GM12801 (cell line): ENCODE data around the gene HORMAD2.

Experiments
- TF ChIP-seq, protein P1 (sequence below): IDR thresholded peaks from one replicate; pipeline ENCODE4 v1.5.1; 2011; ENCODE audit warnings: control low read depth; ENCODE audit not compliant: insufficient read length; ENCODE audit errors: extremely low read depth

Gene HORMAD2

DNA sequence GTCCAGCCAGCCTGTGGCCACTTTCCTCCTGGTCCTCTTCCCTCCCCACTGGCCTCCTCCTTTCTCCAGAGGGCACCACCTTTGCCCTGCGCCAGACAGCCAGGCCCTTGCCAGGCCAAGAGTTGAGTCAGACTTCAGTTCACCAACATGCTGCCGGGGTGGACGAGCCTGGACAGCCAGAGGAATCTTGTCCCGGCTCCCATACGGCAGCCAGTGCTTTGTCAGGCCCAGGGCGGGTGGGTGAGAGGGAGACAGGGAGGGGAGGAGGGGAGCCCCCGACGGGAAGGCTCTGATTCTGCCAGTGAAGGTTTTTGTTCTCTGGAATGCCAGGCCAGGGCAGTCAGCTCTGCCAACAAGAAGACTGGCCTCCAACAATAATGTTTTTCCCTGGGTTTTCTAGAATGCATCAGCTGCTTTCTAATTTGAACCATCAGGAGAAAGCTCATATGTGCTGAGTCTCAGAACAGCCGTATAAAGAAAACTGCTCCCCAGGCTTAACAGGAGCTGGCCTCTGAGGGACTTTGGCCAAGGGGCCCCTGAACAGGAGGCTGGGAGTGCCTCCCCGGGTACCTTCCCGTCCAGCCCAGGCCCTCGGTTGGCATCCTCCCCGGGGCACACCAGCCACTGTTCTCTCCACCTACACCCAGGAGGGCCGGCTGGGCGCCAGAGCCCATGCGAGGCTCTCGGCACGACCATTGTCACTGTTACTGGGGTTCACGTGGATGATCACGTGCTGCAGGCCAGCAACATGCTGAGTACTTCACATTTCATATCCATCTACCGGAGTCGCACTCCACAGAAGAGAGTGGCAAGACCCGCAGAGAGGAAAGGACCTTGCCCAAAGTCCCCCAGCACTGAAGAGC is 137.7 kb downstream of the HORMAD2 start:
- TF ChIP-seq, protein P1, sequence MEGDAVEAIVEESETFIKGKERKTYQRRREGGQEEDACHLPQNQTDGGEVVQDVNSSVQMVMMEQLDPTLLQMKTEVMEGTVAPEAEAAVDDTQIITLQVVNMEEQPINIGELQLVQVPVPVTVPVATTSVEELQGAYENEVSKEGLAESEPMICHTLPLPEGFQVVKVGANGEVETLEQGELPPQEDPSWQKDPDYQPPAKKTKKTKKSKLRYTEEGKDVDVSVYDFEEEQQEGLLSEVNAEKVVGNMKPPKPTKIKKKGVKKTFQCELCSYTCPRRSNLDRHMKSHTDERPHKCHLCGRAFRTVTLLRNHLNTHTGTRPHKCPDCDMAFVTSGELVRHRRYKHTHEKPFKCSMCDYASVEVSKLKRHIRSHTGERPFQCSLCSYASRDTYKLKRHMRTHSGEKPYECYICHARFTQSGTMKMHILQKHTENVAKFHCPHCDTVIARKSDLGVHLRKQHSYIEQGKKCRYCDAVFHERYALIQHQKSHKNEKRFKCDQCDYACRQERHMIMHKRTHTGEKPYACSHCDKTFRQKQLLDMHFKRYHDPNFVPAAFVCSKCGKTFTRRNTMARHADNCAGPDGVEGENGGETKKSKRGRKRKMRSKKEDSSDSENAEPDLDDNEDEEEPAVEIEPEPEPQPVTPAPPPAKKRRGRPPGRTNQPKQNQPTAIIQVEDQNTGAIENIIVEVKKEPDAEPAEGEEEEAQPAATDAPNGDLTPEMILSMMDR = no peak

DNA sequence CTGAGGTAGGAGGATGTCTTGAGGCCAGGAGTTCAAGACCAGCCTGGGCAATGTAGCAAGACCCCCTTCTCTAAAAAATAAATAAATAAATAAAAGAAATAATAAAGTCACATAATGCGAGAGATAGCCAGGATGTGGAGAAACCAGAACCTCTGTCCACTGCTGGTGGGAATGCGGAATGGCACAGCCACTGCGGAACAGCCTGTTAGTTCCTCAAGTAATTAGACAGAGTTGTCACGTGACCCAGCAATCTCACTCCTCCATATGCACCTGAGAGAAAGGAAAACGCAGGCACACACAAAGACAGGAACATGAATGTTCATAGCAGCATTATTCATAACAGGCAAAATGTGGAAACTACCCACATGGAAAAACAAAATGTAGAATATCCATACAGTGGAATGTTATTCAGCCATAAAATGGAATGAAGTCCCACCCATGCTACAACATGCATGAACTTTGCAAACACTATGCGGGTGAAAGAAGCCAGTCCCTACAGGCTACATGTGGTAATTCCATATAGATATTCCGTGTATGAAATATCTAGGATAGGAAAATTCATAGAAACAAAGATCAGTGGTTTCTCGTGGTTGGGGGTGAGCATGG is 138.9 kb downstream of the HORMAD2 start:
- TF ChIP-seq, protein P1 = no peak

DNA sequence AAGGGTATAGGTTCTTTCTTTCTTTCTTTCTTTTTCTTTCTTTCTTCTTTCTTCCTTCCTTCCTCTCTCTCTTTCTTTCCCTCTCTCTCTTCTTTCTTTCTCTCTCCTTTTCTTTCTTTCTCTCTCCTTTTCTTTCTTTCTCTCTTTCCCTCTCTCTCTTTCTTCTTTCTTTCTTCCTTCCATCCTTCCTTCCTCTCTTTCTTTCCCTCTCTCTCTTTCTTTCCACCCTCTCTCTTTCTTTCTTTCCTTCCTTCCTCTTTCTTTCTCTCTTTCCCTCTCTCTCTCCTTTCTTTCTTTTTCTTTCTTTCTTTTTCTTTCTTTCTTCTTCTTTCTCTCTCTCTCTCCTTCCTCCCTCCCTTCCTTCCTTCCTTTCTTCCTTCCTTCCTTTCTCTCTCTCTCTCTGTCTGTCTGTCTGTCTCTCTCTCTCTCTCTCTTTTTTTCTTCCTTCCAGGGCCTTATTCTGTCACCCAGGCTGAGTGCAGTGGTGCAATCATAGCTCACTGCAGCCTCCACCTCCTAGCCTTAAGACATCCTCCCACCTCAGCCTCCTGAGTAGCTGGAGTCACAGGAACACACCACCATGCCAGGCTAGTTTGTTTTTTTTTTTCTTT is 139.5 kb downstream of the HORMAD2 start:
- TF ChIP-seq, protein P1 = no peak

DNA sequence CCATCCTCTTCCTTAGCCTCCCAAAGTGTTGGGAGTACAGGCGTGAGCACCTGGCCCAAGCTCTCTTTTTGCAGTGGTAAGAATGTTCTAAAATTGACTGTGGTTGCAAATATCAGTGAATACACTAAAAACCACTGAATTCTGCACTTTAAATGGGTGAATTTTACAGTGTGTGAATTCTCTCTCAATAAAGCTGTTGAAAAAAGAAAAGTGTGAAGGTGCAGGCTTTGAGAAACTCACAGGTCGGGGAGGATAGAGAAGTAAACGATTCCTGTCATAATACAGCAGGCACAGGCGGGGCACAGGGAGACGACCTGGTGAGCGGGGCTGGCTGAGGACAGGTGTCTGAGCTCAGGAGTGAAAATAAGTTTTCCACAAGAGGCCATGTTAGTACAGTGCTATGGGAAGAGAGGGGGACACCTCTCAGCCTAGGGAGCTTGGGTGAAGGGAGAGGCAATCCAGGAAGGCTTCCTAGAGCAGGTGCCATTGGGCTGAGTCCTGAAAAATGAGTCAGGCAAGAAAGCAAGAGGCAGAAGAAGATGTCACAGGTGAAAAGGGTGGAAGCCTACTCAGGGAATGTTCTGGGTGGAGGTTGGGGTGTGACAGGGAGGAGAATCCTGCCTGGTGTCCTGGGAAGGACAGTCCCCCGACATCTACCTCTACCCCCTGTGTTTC is 140.2 kb downstream of the HORMAD2 start:
- TF ChIP-seq, protein P1 = no peak

DNA sequence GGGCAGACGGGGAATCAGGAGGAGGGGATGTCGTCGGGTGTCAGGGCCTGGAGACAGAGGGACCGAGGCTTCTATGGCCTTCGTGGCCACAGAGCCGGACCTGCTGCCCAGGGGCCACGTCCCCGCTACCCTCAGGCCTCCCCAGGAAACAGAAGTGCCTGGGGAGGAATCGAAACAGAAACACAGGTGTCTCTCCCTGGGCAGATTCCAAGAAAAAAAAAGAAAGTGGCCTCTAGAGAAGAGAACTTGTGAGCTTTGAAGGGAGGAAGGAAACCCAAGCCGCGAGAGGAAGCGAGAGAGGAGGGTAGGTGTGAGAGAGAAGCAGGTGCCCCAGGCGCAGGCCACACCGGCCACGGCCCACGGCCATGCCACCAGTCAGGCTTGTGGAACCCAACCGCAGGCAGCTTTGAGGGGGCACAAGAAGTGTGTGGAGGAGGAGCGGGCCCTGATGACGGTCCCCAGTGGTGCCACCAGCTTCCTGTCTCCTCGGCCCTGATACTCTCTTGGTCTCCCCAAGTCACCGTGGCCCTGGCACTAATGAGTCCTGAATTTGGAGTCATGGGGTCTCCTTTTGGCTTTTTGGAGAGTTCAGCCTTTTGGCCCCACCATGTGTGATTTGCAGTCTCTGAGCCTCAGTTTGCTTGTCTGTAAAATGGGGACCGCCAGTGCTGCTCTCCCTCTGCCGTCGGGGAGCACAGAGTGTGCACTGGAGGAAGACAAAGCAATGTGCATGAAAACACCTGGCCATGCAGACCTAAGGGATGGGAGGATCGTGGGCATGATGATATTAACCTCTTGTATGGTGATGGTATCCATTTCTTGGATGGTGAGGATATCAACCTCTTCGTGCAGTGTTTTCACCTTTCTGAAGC is 141.1 kb downstream of the HORMAD2 start:
- TF ChIP-seq, protein P1 = no peak

DNA sequence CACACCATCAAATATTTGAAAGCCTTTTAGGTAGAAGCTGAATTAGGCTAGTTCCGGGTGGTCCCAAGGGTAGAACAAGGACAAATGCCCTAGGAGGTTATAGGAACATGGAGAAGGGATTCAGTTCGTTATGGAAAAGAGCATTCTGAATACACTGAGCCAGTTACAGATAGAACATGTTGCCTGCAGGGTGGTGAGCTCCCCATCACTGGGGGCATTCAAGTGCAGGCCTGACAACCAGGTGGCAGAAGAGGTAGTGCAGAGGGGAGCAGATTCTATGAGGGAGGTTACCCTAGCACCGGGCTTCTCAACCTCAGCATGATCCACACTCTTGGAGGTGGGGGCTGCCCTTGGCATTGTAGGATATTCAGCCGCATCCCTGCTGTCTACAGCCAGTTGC is 142.1 kb downstream of the HORMAD2 start:
- TF ChIP-seq, protein P1 = no peak

DNA sequence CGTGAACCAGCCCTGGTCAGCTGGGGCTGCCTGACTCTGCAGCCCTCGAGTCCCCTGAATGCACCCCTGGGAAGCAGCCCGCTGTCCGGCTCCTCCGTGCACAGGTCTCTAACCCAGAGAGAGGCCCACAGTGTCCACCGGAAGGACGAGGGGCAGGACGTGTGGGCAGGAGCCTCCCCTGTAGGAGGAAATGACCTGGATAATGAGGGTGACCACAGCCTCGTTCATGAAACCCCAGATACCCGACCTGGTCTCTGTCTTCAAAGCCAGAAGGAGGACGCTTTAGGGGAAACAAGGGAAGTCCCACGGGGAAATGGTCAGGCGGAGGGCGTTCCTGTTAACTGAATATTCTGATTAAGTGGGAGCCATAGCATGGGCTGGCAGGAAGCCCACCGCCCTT is 143.0 kb downstream of the HORMAD2 start:
- TF ChIP-seq, protein P1 = no peak
